Measurements from ENCODE around the gene PELI2.

Gene PELI2

DNA sequence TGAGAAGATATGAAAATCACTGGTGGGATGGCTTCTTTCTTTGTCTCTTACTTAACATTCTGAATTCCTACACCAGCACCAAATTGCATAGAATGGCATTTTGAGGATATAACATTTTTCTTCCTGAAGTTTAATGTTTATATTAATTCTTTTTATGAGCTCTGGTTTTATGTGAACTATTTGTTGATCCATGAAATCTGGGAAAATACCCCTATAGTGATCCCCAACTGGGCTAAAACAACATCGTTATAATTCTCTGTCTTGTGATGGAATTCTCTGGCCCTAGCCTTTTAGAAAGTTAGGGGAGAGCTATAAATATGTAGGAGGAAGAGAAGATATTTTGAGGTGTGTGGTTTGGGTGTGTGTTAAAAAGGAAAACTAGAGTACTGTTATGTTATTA lies 29.2 kb downstream of the PELI2 start:
- ChIA-PET POLR2A (no interaction called here), CTCF (interaction anchor here (0.6 kb wide), 1 partner anchor 962 kb away, joined by 3 read pairs; no protein-coding TSS in a partner anchor)
- TF ChIP-seq IKZF3 (tag by site-specific recombination; IDR thresholded peaks at IDR 0.05) (no peak), ZNF843 (tag by site-specific recombination; IDR thresholded peaks at IDR 0.05) (no peak), ZNF560 (tag by site-specific recombination; IDR thresholded peaks at IDR 0.05; ENCODE audit: borderline replicate concordance) (no peak), ZNF76 (tag by site-specific recombination; IDR thresholded peaks at IDR 0.05; ENCODE audit: borderline replicate concordance, low read depth) (no peak), ZNF214 (tag by site-specific recombination; IDR thresholded peaks at IDR 0.05; ENCODE audit: borderline replicate concordance) (no peak), ZNF274 (IDR thresholded peaks at IDR 0.05; ENCODE audit: low read length) (no peak), ZNF274 (tag by site-specific recombination; IDR thresholded peaks at IDR 0.05; ENCODE audit: borderline replicate concordance) (no peak), ZNF292 (tag by site-specific recombination; IDR thresholded peaks at IDR 0.05; ENCODE audit: borderline replicate concordance, low read depth) (no peak), ZNF221 (tag by site-specific recombination; IDR thresholded peaks at IDR 0.05; ENCODE audit: borderline replicate concordance) (no peak), ZNF785 (tag by site-specific recombination; IDR thresholded peaks at IDR 0.05) (no peak), MEIS1 (CRISPR knock-in tag; IDR thresholded peaks at IDR 0.05; ENCODE audit: borderline replicate concordance) (no peak), ZNF677 (tag by site-specific recombination; IDR thresholded peaks at IDR 0.05) (no peak), HOXD13 (CRISPR knock-in tag; IDR thresholded peaks at IDR 0.05; ENCODE audit: borderline replicate concordance) (no peak)
- TF ChIP-seq, protein P1, sequence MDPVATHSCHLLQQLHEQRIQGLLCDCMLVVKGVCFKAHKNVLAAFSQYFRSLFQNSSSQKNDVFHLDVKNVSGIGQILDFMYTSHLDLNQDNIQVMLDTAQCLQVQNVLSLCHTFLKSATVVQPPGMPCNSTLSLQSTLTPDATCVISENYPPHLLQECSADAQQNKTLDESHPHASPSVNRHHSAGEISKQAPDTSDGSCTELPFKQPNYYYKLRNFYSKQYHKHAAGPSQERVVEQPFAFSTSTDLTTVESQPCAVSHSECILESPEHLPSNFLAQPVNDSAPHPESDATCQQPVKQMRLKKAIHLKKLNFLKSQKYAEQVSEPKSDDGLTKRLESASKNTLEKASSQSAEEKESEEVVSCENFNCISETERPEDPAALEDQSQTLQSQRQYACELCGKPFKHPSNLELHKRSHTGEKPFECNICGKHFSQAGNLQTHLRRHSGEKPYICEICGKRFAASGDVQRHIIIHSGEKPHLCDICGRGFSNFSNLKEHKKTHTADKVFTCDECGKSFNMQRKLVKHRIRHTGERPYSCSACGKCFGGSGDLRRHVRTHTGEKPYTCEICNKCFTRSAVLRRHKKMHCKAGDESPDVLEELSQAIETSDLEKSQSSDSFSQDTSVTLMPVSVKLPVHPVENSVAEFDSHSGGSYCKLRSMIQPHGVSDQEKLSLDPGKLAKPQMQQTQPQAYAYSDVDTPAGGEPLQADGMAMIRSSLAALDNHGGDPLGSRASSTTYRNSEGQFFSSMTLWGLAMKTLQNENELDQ (tag by site-specific recombination; IDR thresholded peaks at IDR 0.05; ENCODE audit: low read depth) = no peak
- TF ChIP-seq, protein P2, sequence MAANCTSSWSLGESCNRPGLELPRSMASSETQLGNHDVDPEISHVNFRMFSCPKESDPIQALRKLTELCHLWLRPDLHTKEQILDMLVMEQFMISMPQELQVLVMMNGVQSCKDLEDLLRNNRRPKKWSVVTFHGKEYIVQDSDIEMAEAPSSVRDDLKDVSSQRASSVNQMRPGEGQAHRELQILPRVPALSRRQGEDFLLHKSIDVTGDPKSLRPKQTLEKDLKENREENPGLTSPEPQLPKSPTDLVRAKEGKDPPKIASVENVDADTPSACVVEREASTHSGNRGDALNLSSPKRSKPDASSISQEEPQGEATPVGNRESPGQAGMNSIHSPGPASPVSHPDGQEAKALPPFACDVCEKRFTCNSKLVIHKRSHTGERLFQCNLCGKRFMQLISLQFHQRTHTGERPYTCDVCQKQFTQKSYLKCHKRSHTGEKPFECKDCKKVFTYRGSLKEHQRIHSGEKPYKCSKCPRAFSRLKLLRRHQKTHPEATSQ (tag by site-specific recombination; IDR thresholded peaks at IDR 0.05) = no peak
- TF ChIP-seq, protein P3, sequence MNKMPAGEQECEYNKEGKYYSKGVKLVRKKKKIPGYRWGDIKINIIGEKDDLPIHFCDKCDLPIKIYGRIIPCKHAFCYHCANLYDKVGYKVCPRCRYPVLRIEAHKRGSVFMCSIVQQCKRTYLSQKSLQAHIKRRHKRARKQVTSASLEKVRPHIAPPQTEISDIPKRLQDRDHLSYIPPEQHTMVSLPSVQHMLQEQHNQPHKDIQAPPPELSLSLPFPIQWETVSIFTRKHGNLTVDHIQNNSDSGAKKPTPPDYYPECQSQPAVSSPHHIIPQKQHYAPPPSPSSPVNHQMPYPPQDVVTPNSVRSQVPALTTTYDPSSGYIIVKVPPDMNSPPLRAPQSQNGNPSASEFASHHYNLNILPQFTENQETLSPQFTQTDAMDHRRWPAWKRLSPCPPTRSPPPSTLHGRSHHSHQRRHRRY (tag by site-specific recombination; IDR thresholded peaks at IDR 0.05) = no peak
- TF ChIP-seq, protein P4, sequence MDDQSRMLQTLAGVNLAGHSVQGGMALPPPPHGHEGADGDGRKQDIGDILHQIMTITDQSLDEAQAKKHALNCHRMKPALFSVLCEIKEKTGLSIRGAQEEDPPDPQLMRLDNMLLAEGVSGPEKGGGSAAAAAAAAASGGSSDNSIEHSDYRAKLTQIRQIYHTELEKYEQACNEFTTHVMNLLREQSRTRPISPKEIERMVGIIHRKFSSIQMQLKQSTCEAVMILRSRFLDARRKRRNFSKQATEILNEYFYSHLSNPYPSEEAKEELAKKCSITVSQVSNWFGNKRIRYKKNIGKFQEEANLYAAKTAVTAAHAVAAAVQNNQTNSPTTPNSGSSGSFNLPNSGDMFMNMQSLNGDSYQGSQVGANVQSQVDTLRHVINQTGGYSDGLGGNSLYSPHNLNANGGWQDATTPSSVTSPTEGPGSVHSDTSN (CRISPR knock-in tag; IDR thresholded peaks at IDR 0.05) = no peak
- TF ChIP-seq, protein P5, sequence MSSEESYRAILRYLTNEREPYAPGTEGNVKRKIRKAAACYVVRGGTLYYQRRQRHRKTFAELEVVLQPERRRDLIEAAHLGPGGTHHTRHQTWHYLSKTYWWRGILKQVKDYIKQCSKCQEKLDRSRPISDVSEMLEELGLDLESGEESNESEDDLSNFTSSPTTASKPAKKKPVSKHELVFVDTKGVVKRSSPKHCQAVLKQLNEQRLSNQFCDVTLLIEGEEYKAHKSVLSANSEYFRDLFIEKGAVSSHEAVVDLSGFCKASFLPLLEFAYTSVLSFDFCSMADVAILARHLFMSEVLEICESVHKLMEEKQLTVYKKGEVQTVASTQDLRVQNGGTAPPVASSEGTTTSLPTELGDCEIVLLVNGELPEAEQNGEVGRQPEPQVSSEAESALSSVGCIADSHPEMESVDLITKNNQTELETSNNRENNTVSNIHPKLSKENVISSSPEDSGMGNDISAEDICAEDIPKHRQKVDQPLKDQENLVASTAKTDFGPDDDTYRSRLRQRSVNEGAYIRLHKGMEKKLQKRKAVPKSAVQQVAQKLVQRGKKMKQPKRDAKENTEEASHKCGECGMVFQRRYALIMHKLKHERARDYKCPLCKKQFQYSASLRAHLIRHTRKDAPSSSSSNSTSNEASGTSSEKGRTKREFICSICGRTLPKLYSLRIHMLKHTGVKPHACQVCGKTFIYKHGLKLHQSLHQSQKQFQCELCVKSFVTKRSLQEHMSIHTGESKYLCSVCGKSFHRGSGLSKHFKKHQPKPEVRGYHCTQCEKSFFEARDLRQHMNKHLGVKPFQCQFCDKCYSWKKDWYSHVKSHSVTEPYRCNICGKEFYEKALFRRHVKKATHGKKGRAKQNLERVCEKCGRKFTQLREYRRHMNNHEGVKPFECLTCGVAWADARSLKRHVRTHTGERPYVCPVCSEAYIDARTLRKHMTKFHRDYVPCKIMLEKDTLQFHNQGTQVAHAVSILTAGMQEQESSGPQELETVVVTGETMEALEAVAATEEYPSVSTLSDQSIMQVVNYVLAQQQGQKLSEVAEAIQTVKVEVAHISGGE (tag by site-specific recombination; conservative IDR thresholded peaks at IDR 0.05; ENCODE audit: low read depth) = no peak
- TF ChIP-seq, protein P6, sequence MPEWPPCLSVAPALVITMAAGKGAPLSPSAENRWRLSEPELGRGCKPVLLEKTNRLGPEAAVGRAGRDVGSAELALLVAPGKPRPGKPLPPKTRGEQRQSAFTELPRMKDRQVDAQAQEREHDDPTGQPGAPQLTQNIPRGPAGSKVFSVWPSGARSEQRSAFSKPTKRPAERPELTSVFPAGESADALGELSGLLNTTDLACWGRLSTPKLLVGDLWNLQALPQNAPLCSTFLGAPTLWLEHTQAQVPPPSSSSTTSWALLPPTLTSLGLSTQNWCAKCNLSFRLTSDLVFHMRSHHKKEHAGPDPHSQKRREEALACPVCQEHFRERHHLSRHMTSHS (tag by site-specific recombination; IDR thresholded peaks at IDR 0.05) = no peak
- TF ChIP-seq, protein P7, sequence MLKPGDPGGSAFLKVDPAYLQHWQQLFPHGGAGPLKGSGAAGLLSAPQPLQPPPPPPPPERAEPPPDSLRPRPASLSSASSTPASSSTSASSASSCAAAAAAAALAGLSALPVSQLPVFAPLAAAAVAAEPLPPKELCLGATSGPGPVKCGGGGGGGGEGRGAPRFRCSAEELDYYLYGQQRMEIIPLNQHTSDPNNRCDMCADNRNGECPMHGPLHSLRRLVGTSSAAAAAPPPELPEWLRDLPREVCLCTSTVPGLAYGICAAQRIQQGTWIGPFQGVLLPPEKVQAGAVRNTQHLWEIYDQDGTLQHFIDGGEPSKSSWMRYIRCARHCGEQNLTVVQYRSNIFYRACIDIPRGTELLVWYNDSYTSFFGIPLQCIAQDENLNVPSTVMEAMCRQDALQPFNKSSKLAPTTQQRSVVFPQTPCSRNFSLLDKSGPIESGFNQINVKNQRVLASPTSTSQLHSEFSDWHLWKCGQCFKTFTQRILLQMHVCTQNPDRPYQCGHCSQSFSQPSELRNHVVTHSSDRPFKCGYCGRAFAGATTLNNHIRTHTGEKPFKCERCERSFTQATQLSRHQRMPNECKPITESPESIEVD (tag by site-specific recombination; IDR thresholded peaks at IDR 0.05) = no peak
- Histone ChIP-seq H3K27ac (ENCODE audit: extremely low read depth, low read depth, low read length) (no peak overlapping the region), H3K9me3 (ENCODE audit: control insufficient read depth, insufficient read depth, low read depth, low read length) (no peaks in the 10 kb centered on the region), H3K4me1 (ENCODE audit: control insufficient read depth, insufficient read depth, low read length) (peaks cover 24% of the 10 kb centered on the region), H3K4me3 (ENCODE audit: low read depth, low read length) (no peak overlapping the region), H3K36me3 (ENCODE audit: control insufficient read depth in 2 of 2, insufficient read depth in 1 of 2, low read length in 2 of 2) (no peaks in the 10 kb centered on the region)
